Measurements from ENCODE around the gene MYO3B. TPM values are rescaled to one million over a fixed set of nuclear protein-coding genes. Genes with fewer than 3 reads are reported as not detected.

MYO3B gene
- polyA plus RNA-seq, 1 experiment, result 0.10 TPM

DNA sequence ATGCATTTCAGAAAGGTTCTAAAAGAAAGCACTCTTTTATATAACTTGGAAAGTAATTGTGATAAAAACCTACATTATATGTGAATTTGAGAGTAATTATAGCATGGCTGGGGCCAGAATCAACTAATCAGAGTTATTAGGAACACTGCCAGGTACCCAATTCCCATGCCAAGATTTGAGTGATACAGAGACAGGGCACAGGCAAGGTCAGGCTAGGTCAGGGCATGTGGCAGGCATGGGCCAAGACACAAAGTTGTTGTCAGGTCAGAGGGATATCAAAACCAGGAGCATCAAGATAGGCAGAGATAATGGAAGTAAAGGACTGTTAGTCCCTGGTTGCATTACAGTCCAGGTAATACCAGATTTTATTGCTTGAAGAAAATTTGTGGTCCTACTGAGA is 87.4 kb downstream of the MYO3B start:
- Histone ChIP-seq H3K27me3 (ENCODE audit: control insufficient read depth, insufficient read depth, low read length) (no peaks in the 10 kb centered on the region), H3K9me3 (ENCODE audit: control insufficient read depth, insufficient read depth, low read length) (no peaks in the 10 kb centered on the region; the same call in 1 of the 2 replicates), H3K4me3 (ENCODE audit: low read depth, low read length) (no peak overlapping the region), H3K27ac (ENCODE audit: low read depth, low read length) (no peak overlapping the region)
- CTCF ChIA-PET, result interaction anchor here (1.2 kb wide), 1 partner anchor 608 kb away, joined by 3 read pairs; no protein-coding TSS in a partner anchor
- POLR2A ChIA-PET, result no interaction called here
- TF ChIP-seq, protein P1, sequence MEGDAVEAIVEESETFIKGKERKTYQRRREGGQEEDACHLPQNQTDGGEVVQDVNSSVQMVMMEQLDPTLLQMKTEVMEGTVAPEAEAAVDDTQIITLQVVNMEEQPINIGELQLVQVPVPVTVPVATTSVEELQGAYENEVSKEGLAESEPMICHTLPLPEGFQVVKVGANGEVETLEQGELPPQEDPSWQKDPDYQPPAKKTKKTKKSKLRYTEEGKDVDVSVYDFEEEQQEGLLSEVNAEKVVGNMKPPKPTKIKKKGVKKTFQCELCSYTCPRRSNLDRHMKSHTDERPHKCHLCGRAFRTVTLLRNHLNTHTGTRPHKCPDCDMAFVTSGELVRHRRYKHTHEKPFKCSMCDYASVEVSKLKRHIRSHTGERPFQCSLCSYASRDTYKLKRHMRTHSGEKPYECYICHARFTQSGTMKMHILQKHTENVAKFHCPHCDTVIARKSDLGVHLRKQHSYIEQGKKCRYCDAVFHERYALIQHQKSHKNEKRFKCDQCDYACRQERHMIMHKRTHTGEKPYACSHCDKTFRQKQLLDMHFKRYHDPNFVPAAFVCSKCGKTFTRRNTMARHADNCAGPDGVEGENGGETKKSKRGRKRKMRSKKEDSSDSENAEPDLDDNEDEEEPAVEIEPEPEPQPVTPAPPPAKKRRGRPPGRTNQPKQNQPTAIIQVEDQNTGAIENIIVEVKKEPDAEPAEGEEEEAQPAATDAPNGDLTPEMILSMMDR (IDR thresholded peaks at IDR 0.05; ENCODE audit: low read depth, low read length), result no peak
- DNase-seq (ENCODE audit: low read depth, low spot score), result no peak

DNA sequence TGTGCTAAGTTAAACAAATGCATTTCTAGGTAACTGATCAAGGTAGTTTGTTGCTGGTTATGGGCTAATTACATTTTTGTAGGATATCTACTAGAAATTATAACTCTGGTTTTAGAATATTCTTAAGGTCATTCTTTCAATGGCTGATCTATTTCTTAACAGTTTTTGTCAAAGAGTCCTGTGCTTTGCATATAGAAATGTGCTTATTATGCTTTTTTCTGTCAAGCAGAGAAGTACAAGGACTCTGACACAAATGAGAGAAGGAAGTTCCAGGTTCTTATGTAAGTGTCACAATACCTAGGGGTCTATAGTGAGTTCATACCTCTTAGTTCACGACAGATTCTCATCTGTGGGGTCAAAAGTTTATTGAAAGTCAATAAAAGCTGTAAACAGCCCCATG is 88.4 kb downstream of the MYO3B start:
- no peak overlapping the region for H3K27ac ChIP-seq (ENCODE audit: low read depth, low read length)
- H3K27me3 ChIP-seq (ENCODE audit: control insufficient read depth, insufficient read depth, low read length), result no peaks in the 10 kb centered on the region
- no peak overlapping the region for H3K4me3 ChIP-seq (ENCODE audit: low read depth, low read length)
- DNase-seq (ENCODE audit: low read depth, low spot score), result no peak
- ChIA-PET POLR2A (no interaction called here), CTCF (no interaction called here)
- TF ChIP-seq, protein P1 (IDR thresholded peaks at IDR 0.05; ENCODE audit: low read depth, low read length), result no peak
- H3K9me3 ChIP-seq (ENCODE audit: control insufficient read depth, insufficient read depth, low read length), result no peaks in the 10 kb centered on the region; the same call in 1 of the 2 replicates

DNA sequence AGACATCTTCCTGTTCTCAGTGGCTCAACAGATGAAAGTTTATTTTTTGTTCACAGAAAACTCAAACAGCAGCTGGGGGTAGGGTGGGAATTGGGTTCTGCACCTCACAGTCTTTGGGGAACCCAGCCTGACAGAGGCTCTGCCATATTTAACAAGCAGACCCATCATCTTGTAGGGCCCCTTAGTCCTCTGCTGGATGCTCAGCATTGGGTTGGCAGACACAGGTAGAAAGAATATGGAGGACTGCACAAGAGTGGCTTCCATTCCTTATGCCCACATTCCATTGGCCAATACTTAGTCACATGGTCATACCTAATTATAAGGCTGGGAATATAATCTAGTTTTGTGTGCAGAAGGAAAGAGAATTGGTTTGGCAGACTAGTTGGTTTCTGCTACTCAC is 89.1 kb downstream of the MYO3B start:
- Histone ChIP-seq H3K4me3 (ENCODE audit: low read depth, low read length) (no peak overlapping the region), H3K9me3 (ENCODE audit: control insufficient read depth, insufficient read depth, low read length) (no peaks in the 10 kb centered on the region; the same call in 1 of the 2 replicates), H3K27me3 (ENCODE audit: control insufficient read depth, insufficient read depth, low read length) (no peaks in the 10 kb centered on the region), H3K27ac (ENCODE audit: low read depth, low read length) (no peak overlapping the region)
- POLR2A ChIA-PET, result no interaction called here
- no peak for DNase-seq (ENCODE audit: low read depth, low spot score)
- CTCF ChIA-PET, result no interaction called here
- TF ChIP-seq, protein P1 (IDR thresholded peaks at IDR 0.05; ENCODE audit: low read depth, low read length), result no peak

DNA sequence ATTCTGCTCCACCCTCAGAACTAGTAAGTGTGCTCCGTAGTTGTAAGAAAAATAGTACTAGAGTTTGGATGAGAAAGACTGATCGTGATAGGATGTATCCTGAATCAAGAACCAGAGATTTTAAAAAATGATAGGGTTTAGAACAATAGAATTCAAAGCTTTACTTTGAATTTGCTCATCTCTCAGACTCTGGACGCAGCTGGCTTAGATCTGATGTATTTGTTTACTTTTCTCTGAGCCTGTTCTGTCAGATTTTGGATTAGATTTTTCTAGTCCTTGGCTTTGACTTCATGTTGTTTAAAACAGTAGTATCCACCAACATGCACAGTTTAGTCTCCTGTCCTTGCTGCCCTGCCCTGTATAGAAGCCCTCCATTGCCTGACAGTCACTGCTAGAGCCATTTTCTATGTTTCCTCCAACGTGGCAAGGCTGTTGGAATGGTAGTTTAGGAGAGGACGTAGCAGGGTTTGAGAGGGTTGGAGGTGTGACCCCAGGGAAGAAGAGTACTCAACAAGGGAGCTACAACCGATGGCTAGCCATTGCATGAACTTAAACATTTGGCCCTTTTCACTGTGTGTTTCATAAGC is 92.4 kb downstream of the MYO3B start:
- ChIA-PET CTCF (no interaction called here), POLR2A (no interaction called here)
- H3K27ac ChIP-seq (ENCODE audit: low read depth, low read length), result no peak overlapping the region
- H3K4me3 ChIP-seq (ENCODE audit: low read depth, low read length), result no peak overlapping the region
- DNase-seq (ENCODE audit: low read depth, low spot score), result no peak
- TF ChIP-seq, protein P1 (IDR thresholded peaks at IDR 0.05; ENCODE audit: low read depth, low read length), result no peak
- H3K9me3 ChIP-seq (ENCODE audit: control insufficient read depth, insufficient read depth, low read length), result no peaks in the 10 kb centered on the region
- H3K27me3 ChIP-seq (ENCODE audit: control insufficient read depth, insufficient read depth, low read length), result peaks cover 2% of the 10 kb centered on the region

DNA sequence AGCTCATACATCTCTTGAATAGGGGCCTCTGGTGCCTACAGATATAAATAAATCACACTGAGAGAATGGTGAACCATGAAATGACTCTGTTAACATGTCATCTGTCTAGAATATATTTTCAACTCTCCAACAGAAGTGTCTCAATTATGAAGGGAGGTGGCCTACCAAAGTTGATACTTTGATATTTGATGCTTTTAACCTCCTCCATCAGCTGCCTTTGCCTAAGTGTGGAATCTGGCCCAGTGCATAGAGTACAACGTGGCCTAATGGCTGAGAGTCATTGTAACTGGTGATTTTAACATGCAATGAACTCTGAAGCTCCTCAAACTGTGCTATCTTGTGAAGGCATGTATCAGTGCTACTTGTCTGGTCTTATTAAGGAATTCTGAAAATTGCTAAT is 93.4 kb downstream of the MYO3B start:
- no peak overlapping the region for H3K4me3 ChIP-seq (ENCODE audit: low read depth, low read length)
- TF ChIP-seq, protein P1 (IDR thresholded peaks at IDR 0.05; ENCODE audit: low read depth, low read length), result no peak
- no peak for DNase-seq (ENCODE audit: low read depth, low spot score)
- ChIA-PET CTCF (no interaction called here), POLR2A (no interaction called here)
- H3K27me3 ChIP-seq (ENCODE audit: control insufficient read depth, insufficient read depth, low read length), result peaks cover 2% of the 10 kb centered on the region
- H3K27ac ChIP-seq (ENCODE audit: low read depth, low read length), result no peak overlapping the region
- H3K9me3 ChIP-seq (ENCODE audit: control insufficient read depth, insufficient read depth, low read length), result no peaks in the 10 kb centered on the region
